A204.1 (cell line): ENCODE data around the gene UBXN6.

Experiments
- FAIRE-seq: peaks from 2 replicates; lab custom pipeline; 2012; peaks lifted over from hg19 to GRCh38; lab: Jason Lieb, UNC

Gene UBXN6

DNA sequence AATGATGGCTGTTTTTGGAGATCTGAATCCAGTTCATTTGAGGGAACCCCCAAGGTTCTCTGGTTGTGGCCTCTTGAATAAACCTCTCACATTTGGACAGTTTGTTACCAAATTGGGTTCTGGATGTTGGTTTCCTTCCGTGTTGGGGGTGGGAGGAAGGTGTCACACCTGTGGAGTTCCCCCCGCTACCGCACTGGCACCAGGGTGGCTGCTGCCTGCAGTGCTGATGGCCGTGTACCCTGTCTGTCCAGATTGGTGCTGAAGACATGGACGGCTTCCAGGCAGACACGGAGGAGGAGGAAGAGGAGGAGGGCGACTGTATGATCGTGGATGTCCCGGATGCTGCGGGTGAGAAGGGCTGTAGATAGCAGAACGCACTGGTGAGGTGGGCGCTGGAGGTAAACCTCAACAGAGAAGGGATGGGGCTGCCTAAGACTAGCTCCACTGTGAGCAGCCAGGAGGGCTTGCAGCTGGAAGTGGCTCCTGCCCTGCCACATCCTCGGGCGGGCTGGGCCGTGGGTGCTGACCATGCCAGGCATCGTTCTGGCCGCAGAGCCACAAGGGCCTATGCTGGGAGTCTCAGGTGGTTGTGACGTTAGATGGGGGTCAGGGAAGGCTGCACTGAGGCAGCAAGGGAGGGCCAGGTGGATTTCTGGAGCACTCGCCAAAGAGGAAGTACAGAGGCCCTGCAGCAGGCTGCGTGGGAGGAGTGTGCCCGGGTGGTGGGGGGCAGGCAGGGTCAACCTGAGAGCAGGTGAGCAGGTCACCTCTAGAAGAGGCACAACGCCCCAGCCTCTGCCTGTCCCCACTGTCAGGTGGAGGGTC is 15.4 kb downstream of the UBXN6 start:
- no peak for FAIRE-seq

GRCh38 chr19:4439243-4439642 is 18.4 kb downstream of the UBXN6 start:
- FAIRE-seq: no peak

DNA sequence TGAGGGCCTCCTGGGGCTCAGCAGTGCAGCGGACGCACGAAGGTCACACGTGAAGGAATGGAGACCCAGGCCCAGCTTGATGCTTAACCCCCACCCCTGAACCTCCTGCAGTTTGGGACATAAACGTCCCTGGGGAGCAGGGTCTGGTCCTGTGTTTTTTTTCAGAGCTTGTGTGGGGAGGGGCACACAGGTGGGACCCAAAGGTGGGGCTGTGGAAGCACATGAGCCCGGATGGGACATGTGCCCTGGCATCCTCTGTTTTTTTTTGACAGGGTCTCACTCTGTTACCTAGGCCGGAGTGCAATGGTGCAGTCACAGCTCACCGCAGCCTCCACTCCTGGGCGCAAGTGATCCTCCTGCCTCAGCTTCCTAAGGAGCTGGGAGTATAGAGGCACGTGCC is 20.5 kb downstream of the UBXN6 start:
- FAIRE-seq: no peak

- FAIRE-seq: no peak
These were observed 21.4 kb downstream of the UBXN6 start for GRCh38 chr19:4436231-4436630.

DNA sequence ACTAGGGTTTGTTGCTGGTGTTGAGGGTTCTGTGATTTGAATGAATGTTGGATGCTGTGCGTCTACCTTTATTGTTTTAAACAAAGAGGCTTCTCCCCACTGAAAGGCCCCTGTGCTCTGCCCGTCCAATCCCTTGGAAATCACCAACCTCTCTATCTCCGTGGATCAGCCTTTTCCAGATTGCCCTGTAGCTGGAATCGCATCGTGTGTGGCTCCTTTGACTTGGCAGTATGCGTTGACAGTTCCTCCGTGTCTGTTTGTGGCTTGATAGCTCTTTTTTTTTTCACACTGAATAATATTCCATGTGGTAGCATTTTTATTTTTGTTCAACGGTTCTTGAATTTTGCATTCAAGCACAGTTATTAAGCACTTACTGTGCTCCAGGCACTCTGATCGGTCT is 23.2 kb downstream of the UBXN6 start:
- FAIRE-seq: no peak

GRCh38 chr19:4432918-4433506 is 24.6 kb downstream of the UBXN6 start:
- FAIRE-seq: no peak

GRCh38 chr19:4431808-4432674 is 25.6 kb downstream of the UBXN6 start:
- no peak for FAIRE-seq

- FAIRE-seq: no peak
These were observed 26.3 kb downstream of the UBXN6 start for GRCh38 chr19:4431296-4431695.

DNA sequence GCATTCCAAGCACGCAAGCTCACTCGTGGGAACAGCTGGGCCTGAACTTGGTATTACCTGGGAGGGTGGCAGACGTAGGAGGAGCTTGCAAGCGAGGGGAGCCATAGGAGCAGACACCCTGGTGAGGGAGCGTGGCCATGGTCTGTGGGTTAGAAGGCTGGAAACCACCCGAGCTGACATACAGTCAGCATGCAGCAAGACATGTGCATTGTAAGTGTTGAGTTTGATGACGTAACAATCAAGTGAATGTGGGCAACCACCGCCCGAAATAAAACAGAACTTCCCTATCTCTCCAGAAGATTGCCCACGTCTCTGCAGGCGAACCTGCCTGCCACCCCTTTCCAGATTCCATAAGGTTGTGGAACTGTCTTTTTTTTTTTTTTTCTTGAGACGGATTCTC is 26.8 kb downstream of the UBXN6 start:
- no peak for FAIRE-seq

DNA sequence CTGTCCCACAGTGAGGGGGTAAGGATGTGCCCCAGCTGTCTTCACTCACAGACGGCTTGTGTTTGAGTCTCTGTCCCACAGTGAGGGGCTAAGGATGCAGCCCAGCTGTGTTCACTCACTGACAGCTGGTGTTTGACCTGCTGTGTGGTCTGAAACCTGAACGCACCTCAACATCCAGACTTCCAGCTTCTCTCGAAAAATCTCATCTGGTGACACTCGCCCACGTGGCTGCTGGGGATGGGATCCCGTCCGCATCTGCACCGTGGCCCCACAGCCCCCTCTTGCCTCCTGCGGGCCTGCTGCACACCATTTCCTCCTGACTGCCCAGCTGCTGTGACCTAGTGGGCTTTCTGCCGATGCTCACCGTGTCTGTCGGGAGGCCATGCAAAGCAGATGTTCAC is 27.8 kb downstream of the UBXN6 start:
- no peak for FAIRE-seq

GRCh38 chr19:4429256-4429655 is 28.3 kb downstream of the UBXN6 start:
- no peak for FAIRE-seq

- no peak for FAIRE-seq
These were observed 29.1 kb downstream of the UBXN6 start for GRCh38 chr19:4428326-4428975.

- FAIRE-seq: no peak
These were observed 32.1 kb downstream of the UBXN6 start for GRCh38 chr19:4425537-4425936.

GRCh38 chr19:4423416-4424126 is 34.0 kb downstream of the UBXN6 start:
- FAIRE-seq: no peak

- no peak for FAIRE-seq
These were observed 41.3 kb downstream of the UBXN6 start for GRCh38 chr19:4416268-4416667.

GRCh38 chr19:4415352-4415751 is 42.2 kb downstream of the UBXN6 start:
- no peak for FAIRE-seq

GRCh38 chr19:4414800-4415321 is 42.7 kb downstream of the UBXN6 start:
- FAIRE-seq: no peak

- FAIRE-seq: no peak
These were observed 43.3 kb downstream of the UBXN6 start for GRCh38 chr19:4414144-4414799.

GRCh38 chr19:4413588-4413987 is 44.0 kb downstream of the UBXN6 start:
- no peak for FAIRE-seq

DNA sequence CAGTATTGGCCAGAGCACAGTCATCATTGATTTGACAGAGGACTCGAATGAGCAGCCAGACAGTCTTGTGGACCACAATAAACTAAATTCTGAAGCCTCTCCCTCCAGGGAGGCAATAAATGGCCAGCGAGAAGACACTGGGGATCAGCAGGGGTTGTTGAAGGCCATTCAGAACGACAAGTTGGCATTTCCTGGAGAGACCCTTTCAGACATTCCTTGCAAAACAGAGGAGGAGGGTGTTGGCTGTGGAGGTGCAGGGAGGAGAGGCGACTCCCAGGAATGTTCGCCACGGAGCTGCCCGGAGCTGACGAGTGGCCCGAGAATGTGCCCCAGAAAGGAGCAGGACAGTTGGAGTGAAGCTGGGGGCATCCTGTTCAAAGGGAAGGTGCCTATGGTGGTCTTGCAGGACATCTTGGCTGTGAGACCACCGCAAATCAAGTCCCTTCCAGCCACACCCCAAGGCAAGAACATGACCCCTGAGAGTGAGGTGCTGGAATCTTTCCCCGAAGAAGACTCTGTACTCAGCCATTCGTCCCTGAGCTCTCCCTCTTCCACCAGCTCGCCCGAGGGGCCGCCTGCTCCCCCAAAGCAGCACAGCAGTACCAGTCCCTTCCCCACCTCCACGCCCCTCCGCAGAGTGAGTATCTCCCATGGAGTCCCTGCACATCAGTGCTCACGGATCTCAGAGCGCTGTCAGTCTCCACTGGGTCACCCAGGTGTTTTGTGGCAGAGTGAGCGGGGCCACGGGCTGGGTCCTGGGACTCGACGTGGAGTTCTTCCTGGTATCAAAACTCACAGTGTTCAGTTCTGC is 48.3 kb downstream of the UBXN6 start:
- no peak for FAIRE-seq
